ACHN (cell line): ENCODE results near the gene VLDLR.

ENCODE experiments used
- DNase-seq: peaks from one replicate; pipeline ENCODE4 v3.0.0-alpha.2; 2015
- in situ Hi-C: cut with HindIII; loops from 2 replicates; pipeline ENCODE4 v1.10.0; 2017; ENCODE audit warnings: low sequenced_read_pairs, low pct_ligation_motif_present, low pct_unique_long_range_greater_than_20kb

VLDLR gene

DNA sequence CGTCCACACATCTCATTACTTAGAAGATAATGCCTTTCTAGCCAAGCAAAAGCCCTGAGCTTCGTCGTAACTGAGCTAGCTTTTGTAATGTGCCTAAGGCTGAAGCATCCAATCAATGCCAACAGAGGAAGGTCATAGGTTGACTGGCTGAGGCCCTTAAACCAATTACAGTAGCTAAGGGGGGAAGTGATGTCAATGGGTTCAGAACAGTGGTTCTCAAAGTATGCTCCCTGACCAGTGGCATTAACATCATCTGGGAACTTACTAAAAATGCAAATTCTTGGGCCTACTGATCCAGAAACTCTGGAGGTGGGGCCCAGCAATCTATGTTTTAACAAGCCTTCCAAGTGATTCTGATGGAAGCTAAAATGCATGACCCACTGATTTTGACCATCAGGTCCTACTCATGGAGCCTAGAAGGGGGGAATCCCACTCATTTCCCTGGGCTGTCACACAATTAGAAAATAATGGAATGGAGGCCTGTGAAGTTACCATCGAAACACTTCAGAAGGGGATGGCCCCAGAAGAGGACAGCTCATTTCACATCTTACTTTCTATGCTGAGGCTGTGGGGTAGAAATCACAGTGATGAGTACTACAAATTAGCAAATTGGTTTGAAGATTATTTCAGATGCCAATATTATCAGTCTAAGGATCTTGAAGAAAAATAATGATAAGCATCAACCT, 4.8 kb upstream of the VLDLR start:
- DNase-seq: no peak
- in situ Hi-C loops: no loop called here

DNA sequence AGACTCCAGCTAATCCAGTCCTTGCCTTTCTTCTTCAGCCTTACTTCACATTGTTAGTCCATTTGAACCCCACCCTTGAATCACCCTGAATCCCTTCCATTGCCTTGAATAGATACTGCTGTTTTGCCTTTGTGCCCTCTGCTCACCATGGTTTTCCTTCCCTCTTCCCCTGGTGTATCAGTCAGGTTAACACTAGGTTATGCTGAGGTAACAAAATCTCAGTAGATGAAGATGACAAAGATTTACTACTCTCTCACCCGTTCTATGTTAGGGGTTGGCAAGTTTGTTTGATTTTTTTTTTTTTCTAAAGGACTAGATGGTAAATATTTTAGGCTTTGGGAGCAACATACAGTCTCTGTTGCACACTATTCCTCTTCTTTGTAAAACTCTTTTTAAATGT, 3.3 kb upstream of the VLDLR start:
- in situ Hi-C loops: no loop called here
- no peak for DNase-seq

DNA sequence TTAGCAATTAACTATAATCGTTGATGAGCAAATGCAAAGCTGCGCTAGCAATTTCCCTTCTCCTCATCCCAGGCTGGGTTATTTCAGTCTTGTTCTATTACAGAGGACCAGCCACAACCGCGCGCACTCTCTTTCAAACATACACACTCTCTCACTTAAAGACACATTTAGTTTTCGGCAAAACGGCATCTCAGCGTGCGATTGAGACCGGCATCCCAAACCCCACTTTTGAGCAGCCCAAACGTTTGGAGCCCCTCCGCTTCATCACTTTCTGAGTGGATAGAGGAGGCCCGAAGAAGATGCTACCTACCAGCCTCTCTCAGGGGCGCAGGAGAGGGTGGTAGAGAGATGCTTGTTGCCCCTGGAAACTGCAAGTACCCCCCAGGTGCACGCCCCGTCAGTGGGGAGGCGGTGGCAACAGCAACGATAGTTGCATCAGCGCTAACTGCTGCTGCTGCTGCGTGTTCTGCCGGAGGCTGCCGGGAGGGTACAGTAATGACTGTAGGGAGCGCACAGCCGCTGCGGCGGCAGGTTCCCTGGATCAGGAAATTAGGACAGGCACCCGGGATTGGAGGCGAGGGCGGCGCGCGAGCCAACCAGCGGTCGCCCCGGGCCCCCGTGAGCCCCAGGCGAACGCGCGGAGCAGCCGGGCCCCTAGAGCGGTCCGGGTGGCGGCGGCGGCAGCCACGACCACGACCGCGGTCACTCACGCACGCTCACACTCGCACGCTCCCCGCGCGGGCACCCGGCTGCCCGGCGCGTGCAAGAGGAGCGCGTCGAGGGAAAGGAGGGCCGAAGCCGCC, 467 bp upstream of the VLDLR start:
- in situ Hi-C loops: no loop called here
- peak; percentile 88 for DNase-seq

DNA sequence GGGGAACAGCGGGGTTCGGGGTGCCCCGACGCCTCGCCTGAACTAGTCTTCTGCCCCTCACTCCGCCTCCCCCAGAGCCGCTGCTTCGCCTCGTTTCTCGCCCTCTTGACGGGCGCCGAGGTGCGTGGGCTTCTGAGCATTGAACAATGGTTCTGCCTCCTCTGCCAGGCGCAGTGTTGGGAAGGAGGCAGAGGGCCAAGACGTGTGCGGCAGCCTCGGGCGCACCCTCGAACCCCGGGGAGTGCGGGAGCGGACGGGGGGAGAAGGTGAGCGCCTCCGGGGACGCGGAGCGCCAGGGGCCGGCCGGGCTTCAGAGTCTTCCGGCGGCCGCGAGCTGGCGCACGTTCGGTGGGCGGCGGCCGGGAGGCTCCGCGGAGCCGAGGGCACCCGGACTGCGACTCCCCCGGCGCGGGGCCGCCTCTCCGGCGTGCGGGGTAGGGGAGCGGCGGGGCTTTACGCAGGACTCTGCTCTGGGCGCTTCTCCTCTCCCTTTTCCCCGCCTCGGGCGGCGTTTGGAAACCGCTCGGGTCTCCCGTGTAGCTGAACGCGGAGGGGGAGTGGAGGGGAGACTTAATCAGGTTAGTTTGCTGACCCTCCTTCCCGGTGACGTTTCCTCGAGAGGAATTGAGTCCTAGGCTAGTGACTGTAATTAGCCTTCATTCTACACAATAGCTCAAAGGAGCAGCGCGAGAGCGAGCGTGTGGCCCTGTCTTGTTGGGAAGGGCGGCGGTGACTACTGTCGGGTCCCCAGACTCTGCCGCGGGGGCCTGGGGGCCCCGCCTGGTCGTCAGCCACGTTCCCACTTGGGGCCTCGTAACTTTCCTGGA, 1.1 kb downstream of the VLDLR start:
- in situ Hi-C loops: no loop called here
- DNase-seq: peak; percentile 24

DNA sequence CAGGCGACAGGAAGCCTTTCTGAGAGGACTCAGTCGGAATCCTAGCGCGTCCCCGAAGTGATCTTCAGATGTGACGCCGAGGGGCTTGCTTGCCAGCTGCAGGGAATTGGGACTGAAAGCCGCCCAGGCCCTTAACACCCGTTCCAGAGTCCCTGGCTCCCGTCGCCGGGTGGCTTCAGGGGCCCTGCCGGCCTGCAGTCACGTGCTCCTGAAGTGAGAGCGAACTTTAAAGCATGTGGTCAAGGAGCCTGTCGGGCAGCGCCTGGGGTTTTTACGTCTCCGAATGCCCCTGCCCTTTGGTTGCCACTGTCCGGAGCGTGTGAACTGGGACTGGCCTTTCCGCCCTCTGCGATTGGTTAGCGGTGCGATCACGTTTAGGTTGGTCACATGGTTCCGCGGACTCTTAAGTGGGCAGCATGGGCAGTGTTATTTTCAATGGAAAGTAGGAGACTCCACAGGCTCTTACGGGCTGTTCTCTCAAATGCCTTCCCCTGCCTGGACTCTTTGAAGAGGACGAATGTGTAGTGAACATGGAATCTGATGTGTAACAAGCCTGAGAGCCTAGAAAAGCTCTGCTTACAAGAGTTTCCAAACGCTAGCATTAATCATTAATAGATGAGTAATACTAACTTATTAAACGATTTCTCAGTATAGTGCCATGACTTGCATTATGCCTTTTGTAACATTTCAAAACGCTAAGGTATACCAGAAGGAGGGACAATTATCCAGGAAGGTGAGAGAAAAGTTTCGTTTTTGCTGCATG, 1.9 kb downstream of the VLDLR start:
- in situ Hi-C loops: no loop called here

DNA sequence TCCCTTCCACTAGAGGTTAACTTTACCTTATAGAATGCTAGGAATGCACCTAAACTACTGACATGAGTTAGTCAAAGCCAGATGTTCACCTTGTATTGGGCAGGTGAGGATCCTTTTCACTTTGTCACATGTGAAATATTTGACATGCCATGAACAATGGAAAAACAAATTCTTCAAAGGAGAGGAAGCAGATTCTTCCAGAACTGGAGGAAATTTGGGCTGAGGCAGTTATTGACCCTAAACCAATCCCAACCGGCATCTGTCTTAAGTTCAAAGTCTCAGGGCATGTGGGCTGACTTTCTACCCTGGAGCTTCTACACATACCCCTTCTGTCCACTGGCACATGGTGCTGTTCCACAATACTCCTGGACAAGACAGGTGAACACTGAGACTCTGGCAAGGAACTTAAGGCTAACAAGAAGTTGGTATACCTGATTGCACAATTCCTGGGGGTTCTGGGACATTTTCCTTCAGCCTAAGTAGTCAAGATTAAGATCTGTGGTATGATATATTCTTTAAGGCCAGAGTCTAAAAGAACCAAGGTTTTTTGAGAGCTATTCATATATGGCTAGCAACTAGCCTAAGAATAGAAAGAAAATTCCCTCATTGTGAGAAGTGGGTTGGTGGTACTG, 2.6 kb downstream of the VLDLR start:
- DNase-seq: no peak
- in situ Hi-C loops: no loop called here

More for the DNA sequence above, 1.9 kb downstream of the VLDLR start:
- DNase-seq: peak; percentile 87

DNA sequence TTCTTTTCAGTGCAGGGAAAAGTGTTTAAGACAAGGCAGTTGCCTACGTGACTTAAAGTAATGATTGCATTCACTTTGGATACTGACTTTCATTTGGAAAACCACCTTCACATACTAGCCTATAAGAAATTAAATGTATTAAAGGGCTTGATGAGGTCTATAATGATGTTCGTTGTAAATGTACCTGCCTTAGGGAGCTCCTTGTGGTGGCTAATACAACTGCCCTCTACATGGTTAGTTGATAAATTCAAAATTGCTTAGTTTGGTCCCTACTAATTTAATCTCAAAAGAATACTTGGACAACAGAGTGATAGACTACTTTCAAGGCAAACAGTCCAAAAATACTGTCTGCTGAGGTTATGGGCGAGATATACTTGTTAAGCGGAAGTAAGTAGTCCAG, 3.8 kb downstream of the VLDLR start:
- no peak for DNase-seq
- in situ Hi-C loops: no loop called here

DNA sequence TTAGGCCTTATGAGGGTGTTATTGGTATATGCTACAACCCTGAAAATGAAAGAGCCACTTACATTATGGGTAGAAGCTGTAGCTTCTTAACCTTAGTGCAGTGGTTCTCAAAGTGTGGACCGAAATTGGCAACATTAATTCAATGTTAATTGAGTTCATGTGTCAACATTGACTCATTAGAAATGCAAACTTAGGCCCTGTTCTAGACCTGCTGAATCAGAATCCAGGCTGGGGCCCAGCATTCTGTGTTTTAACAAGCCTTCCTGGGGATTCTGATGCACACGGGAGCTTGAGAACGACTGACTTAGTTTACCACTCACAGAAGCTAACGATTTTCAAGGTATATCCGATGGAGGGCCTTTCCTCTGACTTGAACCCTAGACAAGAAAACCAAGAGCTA, 7.3 kb downstream of the VLDLR start:
- in situ Hi-C loops: no loop called here
- DNase-seq: no peak

DNA sequence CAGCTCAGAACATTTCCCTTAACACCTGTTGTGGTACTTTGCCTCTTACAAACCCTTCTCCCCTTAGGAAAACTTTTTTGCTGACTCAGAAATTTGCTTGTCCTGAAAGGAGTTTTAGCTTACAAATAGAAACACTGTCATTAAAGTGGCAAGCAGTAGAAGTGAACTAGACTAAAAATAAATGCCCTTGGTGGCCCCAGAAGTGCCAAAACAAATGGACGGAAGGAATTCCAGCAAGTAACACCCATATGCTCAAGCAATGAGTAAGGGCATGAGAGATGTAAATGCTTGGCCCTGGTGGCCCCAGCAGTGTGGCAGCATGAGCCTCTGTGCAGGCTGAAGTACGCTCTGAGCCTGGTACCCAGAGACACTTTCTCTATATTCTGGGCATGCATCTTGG, 8.6 kb downstream of the VLDLR start:
- DNase-seq: no peak
- in situ Hi-C loops: no loop called here

DNA sequence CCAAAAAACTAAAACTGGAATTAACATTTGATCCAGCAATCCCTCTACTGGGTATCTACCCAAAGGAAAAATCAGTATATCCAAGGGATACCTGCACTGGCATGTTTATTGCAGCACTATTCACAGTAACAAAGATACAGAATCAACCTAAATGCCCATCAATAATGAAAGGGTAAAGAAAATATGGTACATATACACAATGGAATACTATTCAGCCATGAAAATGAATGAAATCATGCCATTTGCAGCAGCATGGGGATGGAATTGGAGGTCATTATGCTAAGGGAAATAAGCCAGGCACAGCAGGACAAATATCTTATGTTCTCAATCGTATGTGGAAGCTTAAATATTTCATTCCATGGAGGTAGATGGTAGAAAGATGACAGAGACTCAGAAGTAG, 9.7 kb downstream of the VLDLR start:
- DNase-seq: no peak
- in situ Hi-C loops: no loop called here

DNA sequence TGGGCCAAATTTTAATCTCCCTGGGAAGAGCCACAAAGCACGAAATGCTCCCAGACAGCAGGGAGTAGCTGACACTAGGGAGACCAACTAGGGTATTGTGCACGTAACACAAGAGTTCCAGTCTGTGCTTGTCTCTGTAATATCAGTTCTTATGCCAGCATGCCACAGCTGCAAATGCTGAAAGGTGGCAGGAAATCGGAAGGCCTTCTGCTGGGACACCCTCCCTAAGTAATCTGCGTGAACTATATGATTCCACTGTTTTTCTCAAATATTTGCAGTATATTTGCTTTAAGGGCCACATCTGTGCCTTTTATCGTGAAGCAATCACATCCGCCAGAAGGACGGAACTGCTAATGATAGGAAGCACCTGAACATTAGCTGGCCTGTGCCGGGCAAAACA, 12.6 kb downstream of the VLDLR start:
- in situ Hi-C loops: no loop called here

DNA sequence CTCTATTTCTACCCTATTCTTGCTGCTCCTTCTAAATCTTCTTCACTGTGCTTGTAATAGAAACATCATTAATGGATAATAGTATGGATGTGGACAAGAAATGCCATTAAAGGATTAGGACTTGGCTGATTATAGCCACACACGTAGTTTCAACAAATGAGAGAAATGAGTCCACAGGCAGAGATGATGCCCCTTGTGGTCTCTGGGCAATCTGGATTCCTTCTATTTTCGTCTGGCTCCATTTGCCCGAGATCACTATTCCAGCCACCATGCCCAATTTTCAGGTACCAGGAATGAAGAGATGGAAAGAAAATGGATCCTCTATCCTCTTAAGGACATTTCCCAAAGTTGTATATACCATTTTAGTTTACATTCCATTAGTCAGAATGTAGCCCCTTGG, 13.2 kb downstream of the VLDLR start:
- no peak for DNase-seq
- in situ Hi-C loops: no loop called here

More for the DNA sequence above, 12.6 kb downstream of the VLDLR start:
- no peak for DNase-seq

DNA sequence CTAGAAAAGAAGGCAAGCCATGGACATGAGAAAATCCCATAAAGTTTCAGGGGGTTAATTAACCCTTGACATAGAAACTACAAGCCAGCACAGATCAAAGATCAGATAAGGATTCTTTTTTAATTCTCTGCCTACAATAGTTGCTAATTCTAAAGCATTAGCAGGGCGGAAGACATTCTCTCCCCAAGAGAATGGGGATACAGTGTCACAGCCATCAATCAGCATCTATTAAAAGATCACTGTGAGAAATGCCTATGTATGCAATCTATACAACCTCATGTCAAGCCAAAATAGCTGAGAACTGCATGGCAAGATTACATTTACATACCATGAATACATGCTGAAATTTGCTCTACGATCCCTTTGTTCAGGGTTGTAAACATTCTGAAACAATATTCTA, 14.3 kb downstream of the VLDLR start:
- no peak for DNase-seq
- in situ Hi-C loops: no loop called here

DNA sequence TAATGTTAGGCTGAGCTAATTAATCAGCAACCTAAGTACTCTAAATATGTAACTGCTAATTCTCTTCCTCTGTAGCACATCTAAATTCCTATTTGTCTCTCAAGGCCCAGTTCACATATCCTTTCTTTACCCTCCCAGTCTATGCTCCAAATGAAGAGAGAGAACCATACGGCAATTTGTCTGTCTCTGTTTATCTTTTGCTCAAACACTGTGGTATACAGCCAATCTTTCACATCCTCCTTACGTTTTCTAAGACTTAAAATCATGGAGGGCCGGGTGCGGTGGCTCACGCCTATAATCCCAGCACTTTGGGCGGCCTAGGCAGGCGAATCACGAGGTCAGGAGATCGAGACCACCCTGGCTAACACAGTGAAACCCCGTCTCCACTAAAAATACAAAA, 15.8 kb downstream of the VLDLR start:
- in situ Hi-C loops: no loop called here
- no peak for DNase-seq

DNA sequence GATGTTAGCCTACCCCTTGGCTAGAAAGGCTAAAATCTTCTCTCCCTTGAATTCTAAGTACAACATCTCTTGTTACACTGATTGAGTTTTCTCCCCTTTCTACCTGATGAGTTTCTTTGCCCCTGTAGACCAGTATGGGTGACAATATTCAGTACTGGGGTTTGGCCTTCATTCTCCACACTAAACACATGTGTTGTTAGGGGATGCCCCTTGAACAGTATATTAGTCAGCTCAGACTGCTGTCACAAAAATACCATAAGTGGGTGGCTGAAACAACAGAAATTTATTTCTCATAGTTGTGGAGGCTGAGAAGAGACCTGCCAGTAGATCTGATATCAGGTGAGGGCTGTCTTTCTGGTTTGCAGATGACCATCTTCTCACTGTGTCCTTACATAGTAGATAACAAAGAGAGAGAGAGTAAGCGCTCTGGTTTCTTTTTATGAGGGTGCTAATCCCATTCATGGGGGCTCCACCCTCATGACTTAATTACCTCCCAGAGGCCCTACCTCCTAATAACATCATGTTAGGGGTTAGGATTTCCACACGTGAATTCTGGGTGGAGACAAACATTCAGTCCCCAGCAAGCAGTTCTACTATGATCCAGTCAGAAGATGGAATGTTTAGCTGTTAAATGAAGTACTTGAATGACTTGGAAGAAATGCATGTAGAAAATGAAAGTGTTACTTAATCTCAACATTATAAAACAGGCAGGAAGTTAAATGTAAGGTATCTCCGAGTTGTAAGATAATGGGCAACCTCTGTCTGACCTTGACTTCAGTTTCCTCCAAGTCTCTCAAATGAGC, 17.5 kb downstream of the VLDLR start:
- in situ Hi-C loops: no loop called here
- DNase-seq: no peak

DNA sequence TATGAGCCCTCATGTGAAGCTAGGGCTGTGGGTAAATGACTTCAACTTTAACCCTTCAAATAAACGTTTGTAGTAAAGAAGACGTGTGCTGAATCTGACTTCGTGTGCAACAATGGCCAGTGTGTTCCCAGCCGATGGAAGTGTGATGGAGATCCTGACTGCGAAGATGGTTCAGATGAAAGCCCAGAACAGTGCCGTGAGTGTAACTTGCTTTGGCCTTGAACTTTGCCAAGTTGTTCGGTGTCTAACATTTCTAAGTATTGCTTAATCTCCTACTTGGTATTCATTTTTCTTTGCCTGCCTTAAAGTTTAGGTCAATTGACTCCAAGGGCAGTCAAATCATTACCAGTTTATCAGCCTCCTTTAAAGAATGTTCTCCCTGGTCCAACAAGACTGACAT, 18.2 kb downstream of the VLDLR start:
- in situ Hi-C loops: no loop called here
- DNase-seq: no peak

DNA sequence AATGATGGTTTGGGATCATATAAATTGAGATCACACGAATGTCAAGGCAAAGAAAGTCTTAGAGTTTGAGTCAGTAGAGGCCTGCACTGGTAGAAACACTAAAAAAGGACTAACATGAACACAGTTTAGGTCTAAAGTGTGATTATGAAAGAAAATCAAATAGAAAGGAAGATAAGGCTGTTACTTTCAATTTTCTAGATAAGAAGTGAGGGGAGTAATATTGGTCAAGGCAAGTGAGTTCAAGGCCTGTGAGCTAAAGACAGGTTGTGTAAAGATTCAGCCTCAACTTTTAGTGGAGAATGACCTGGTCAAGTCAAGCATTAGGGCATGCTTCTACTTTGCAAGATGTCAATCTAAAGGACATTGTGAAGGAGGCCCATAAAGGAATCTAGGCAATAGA, 19.0 kb downstream of the VLDLR start:
- no peak for DNase-seq

DNA sequence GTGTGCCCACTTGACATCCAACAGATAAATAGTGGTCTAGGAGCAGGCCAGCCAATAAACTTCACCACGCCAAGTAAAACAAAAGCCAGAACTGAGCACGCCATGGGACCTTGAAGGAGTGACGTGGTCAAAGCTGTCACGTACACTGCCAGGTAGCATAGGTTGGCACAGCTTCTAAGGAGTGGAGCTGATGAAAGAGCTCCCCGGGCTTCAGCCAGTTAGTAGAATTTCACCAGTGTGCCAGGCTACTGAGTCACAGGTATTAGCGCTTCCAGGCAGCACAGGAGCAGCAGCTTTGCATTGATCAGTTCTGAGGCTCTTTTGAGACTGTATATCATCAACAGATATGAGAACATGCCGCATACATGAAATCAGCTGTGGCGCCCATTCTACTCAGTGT, 19.4 kb downstream of the VLDLR start:
- DNase-seq: no peak
- in situ Hi-C loops: no loop called here

More for the DNA sequence above, 19.0 kb downstream of the VLDLR start:
- in situ Hi-C loops: no loop called here
